GM21447 (cell line): Measurements from ENCODE around the gene B3GALT6.
A peak's percentile ranks its signal among the peaks of the same experiment; 100 is the strongest.
"Not testable (repeated sequence)": the region's sequence is repeated elsewhere in the genome, so short reads cannot be mapped to it uniquely, and the experiment has no call there.

Experiments used
- ATAC-seq: cut with Tn5 transposase; IDR thresholded peaks from one replicate; pipeline ENCODE4 v1.9.1; 2021; ENCODE audit not compliant: unreplicated experiment

The B3GALT6 gene

GRCh38 chr1:1232208-1232795 is at the start of gene B3GALT6:
B3GALT6 (plus strand) TSS chr1:1232237; CDS start chr1:1232279, 42 bp downstream.
- ATAC-seq = peak; percentile 2

DNA sequence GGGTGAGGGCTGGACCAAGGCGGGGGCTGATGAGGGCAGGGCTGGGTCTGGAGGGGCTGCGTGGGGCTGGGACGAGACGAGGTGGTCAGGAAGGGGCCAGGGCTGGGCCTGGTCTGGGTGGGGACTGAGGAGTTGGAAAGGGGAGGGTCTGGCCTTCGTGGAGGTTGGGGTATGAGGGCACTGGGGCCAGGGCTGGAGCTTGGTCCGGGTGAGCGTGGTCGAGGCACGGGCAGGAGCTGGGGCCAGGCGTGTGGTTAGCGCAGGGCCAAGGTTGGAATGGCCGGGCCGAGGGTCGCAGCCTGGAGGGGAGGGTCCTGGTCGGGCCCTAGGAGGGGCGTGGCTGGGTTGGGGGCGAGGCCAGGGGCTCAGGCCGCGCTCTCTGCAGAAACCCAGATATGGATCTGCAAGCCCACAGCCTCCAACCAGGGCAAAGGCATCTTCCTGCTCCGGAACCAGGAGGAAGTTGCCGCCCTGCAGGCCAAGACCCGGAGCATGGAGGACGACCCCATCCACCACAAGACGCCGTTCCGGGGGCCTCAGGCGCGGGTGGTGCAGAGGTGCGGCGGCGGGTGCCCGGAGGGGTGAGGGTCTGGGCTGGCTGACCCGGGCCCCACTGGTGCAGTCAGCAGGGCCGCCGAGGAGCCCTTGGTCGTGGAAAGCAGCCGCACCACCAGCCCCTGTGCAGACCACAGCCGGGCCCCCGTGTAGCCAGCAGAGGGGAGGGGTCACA is 49.4 kb upstream of the B3GALT6 start:
- no peak for ATAC-seq

- no peak for ATAC-seq
Observed at GRCh38 chr1:1183221-1183747, 48.8 kb upstream of the B3GALT6 start.

DNA sequence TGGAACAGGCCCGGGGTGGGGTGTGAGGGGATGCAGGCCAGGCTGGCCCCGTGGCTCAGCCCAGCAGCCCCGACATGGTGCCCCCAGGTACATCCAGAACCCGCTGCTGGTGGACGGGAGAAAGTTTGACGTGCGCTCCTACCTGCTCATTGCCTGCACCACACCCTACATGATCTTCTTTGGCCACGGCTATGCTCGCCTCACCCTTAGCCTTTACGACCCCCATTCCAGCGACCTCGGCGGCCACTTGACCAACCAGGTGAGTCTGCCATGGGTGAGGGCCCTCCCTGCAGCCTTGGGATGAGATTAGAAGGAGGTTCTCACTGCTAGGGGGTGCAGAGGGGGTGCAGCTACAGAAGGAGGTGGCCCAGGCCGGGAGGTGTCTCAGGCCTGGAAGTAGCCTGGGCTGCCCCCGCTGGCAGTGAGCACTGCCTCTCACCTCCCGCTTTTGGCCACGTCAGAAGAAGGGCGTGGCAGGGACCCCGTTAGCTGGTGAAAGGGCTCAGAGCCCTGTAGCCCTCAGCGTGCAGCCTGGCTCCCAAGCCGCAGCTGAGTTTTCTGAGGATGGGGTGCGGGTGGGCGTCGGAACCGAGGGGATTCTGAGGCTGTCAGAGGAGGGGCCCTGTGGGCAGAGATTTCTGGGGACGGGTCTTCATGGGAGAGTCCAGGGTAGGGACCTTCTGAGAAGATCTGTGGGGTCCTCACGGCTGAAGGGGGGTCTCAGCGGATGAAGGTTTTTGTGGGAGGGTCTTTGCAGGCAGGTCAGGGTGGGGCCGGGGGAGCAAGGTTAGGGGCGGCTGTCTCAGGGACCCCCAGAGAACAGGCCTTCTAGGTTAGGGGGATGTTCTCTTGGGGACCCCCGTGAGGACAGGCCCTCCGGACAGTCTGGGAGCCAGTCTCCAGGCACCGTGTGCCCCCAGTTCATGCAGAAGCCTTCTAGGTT is 47.9 kb upstream of the B3GALT6 start:
- no peak for ATAC-seq

DNA sequence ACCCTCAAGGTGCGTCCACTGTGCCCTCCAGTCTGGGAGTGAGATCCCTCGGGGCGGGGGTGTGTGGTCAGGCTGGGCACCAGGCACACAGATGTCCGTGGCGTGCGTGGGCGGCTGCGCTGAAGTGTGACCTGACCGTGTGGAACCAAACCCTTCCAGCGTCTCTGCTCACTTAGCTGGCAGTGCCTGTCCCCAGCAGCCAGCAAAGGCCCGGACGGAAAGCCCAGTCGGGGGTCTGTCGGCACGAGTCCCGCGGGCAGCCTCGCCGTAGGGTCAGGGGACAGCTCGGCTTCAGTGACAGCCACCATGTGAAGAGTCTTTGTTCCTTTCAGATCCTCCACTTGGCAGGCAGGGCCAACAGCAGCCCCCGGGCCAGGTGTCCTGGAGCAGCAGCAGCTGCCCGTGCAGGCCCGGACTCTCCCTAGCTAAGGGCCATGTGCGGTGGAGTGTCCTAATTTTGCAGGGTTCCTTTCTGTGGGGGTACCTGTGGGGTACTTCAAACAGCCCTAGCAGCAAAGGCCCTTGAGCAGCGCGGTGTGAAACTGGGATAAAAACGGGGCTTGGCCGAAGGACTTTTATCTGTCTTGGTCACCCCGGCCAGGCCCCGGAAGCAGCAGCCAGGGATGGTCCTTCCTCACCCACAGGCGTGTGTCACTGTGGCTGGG is 46.8 kb upstream of the B3GALT6 start:
- no peak for ATAC-seq

DNA sequence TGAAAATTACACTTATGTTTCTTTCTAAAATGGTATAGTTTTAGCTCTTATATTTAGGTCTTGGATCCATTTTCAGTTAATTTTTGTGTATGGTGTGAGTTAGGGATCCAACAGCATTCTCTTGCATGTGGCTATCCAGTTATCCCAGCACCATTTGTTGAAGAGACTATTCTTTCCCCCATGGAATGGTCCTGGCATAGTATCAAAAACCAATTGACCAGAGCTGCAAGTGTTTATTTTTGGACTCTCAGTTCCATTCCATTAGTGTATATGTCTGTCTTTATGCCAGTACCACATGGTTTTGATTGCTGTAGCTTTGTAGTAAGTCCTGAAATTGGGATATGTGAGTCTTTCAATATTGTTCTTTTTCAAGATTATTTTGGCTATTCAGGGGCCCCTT is 44.1 kb upstream of the B3GALT6 start:
- ATAC-seq = no peak

DNA sequence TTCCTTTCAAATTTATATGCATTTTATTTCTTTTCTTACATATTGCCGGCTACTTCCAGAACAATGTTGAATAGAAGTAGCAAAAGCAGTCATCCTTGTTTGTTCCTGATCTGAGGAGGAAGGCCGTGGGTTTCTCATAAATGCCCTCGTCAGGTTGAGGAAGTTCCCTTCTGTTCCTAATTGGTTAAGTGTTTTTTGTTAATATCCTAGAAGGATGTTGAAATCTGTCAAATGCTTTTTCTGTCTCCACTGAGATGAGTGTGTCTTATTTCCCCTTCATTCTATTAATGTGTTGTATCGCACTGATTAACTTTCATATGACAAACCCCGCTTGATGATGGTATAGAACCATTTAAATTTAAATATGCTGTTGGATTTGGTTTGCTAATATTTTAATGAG is 42.9 kb upstream of the B3GALT6 start:
- no peak for ATAC-seq

GRCh38 chr1:1191734-1192133 is 40.3 kb upstream of the B3GALT6 start:
- no peak for ATAC-seq

DNA sequence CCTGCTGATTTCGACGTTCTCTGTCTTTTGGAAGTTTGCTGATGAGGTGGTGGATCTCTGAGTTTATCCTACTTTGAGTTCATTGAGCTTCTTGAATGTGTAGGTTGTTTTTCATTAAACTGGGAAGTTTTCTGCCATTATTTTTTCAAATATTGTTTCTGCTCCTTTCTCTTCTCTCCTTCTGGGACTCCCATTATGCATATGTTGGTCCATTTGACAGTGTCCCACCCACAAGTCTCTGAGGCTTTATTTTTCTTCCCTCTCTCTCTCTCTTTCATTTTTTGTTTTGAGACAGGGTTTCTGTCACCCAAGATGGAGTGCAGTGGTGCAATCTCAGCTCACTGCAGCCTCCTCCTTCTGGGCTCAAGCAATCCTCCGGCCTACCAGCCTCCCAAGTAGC is 37.3 kb upstream of the B3GALT6 start:
- no peak for ATAC-seq

- ATAC-seq = not testable (repeated sequence)
Observed at GRCh38 chr1:1195726-1196125, 36.3 kb upstream of the B3GALT6 start.

- ATAC-seq = no peak
Observed at GRCh38 chr1:1196431-1197187, 35.4 kb upstream of the B3GALT6 start.

DNA sequence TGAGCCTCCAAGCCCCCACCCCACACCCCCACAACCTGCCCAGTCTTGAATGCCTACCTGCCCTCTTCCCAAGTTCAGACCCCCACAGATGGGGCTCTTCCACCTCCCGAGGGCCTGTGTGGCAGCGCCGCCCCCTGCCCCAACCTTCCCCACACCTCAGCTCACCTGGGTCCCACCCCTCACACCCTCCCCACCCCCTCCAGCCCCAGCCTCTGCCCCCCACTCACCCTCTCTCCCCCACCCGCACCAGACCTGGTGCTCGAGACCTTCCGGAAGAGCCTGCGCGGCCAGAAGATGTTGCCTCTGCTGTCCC is 34.9 kb upstream of the B3GALT6 start:
- no peak for ATAC-seq

GRCh38 chr1:1197551-1198422 is 34.2 kb upstream of the B3GALT6 start:
- ATAC-seq = no peak

DNA sequence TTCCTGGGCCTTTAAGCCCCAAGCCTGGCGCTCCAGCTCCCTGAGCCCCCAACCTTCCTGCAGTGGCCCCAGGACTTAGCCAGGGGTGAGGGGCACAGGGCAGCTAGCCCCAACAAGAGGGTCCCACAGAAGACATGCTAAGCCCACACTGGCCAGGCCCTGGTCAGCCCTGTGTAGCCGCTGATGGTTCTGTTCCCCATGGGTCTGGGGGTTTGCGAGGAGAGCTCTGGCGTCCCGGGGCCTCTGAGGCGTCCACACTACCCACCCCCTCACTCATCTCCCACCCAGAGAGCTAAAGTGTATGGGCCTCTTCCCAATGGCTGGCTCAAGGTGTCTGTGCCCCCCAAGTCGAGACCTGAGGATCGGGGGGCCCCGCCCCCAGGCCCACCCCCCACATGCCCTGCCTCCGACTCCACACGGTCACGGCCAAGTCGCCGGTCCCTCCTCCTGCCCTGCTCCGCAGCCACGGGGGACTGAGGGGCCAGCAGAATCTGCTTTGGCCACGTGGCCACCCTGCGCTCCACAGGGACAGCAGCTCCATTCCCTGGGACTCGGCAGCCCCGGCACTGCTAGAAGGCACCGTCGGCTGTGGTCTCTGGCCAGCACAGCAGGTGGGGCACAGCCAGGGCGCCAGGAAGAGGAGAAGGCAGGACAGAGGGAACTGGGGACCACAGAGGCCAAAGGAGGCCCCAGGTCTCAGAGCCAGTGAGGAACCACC is 33.5 kb upstream of the B3GALT6 start:
- no peak for ATAC-seq

- ATAC-seq = no peak
Observed at GRCh38 chr1:1199141-1199960, 32.7 kb upstream of the B3GALT6 start.

DNA sequence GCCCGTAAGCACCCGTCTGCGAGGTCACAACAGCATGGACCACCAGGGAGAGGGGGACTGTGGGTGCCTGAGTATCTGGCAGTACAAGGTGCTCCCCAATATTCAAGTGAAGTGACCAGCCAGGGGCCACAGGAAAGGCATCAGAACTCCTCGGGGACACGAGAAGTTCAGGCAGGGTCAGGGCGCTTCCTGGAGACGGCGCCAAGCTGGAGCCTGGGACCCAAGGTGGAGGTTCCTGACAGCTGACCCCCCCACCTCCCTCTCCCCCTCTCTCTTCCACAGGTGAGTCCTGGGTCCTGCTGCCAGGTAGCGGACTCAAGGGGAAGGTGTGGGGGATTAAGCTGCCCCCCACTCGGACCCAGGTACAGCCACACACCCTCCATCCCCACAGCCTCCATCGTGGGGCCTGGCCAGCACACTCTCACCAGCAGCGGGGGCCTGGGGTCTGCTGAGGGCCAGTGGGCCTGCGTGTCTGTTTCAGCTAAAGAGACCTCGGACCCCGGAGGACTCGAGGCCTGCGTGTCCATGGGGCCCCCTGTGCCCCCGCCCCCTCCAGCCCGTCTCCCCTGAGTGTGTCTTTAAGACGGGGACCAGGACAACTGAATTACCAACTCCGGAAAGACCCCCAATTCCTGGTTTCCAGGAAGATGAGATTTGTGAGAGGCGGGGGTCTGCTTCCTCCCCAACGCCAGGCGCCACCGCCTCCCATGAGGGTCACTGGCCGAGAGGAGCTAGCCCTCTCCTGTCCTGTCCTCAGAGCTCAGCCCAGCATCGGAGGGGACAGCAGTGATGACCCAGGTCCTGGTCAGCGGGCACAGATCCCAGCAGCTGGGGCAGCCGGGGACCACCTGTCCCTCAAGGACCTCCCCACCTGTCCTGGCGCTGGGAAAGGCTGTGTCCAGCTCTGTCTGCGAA is 31.8 kb upstream of the B3GALT6 start:
- no peak for ATAC-seq
